H9 (cell line): ENCODE measurements around the gene USP22. TPM values are rescaled to one million over a fixed set of nuclear protein-coding genes. Genes with fewer than 3 reads are reported as not detected.
A peak's percentile ranks its signal among the peaks of the same experiment; 100 is the strongest.

Experiments used
- DNase-seq: peaks from one replicate; pipeline ENCODE4 v3.0.0-alpha.2; 2017
- H2AFZ ChIP-seq: one replicate; pipeline ENCODE4 v1.6.1; 2013; ENCODE audit warnings: mild to moderate bottlenecking, low read length, control low read depth, moderate library complexity
- H2AK5ac ChIP-seq: 2 replicates; pipeline ENCODE4 v1.6.1; 2013; ENCODE audit warnings: low read length, control low read depth, mixed read lengths; ENCODE audit not compliant: insufficient read length
- H2BK120ac ChIP-seq: one replicate; pipeline ENCODE4 v1.6.1; 2013; ENCODE audit warnings: low read depth, mild to moderate bottlenecking, low read length, control low read depth, inconsistent platforms; ENCODE audit not compliant: poor library complexity, severe bottlenecking
- H2BK12ac ChIP-seq: 2 replicates; pipeline ENCODE4 v1.6.1; 2013; ENCODE audit warnings: low read length, control low read depth, mixed read lengths, low read depth; ENCODE audit not compliant: insufficient read length
- H2BK15ac ChIP-seq: 2 replicates; pipeline ENCODE4 v1.6.1; 2013; ENCODE audit warnings: low read depth, low read length, control low read depth
- H2BK20ac ChIP-seq: one replicate; pipeline ENCODE4 v1.6.1; 2013; ENCODE audit warnings: low read depth, mild to moderate bottlenecking, low read length, control low read depth, inconsistent platforms; ENCODE audit not compliant: poor library complexity, severe bottlenecking
- H2BK5ac ChIP-seq: 2 replicates; pipeline ENCODE4 v1.6.1; 2013; ENCODE audit warnings: low read length, control low read depth, mixed read lengths; ENCODE audit not compliant: insufficient read length
- H3K14ac ChIP-seq: 2 replicates; pipeline ENCODE4 v1.6.1; 2013; ENCODE audit warnings: low read length, control low read depth; ENCODE audit not compliant: insufficient read depth
- H3K18ac ChIP-seq: 2 replicates; pipeline ENCODE4 v1.6.1; 2013; ENCODE audit warnings: low read depth, mild to moderate bottlenecking, mixed read lengths, low read length, control low read depth; ENCODE audit not compliant: insufficient read length
- H3K23ac ChIP-seq: 2 replicates; pipeline ENCODE4 v1.6.1; 2013; ENCODE audit warnings: low read length, control low read depth, mixed read lengths, low read depth; ENCODE audit not compliant: insufficient read length
- H3K23me2 ChIP-seq: 2 replicates; pipeline ENCODE4 v1.6.1; 2013; ENCODE audit warnings: low read depth, mild to moderate bottlenecking, mixed read lengths, low read length, control low read depth; ENCODE audit not compliant: insufficient read length, poor library complexity, severe bottlenecking
- H3K27ac ChIP-seq: 2 replicates; pipeline ENCODE4 v1.5.1; 2013; ENCODE audit warnings: low read length, control low read depth, mixed read lengths, low read depth; ENCODE audit not compliant: insufficient read length
- H3K27me3 ChIP-seq: 2 replicates; pipeline ENCODE4 v1.6.1; 2013; ENCODE audit warnings: low read length, control low read depth, inconsistent platforms; ENCODE audit not compliant: insufficient read depth
- H3K4ac ChIP-seq: 2 replicates; pipeline ENCODE4 v1.6.1; 2013; ENCODE audit warnings: low read depth, mild to moderate bottlenecking, control low read depth, inconsistent platforms, low read length, moderate library complexity
- H3K4me1 ChIP-seq: 2 replicates; pipeline ENCODE4 v1.6.1; 2013; ENCODE audit warnings: low read length, control low read depth, inconsistent platforms; ENCODE audit not compliant: insufficient read depth
- H3K4me2 ChIP-seq: 2 replicates; pipeline ENCODE4 v1.6.1; 2013; ENCODE audit warnings: low read length, control low read depth, mixed read lengths; ENCODE audit not compliant: insufficient read length, insufficient read depth
- H3K56ac ChIP-seq: 2 replicates; pipeline ENCODE4 v1.6.1; 2013; ENCODE audit warnings: low read depth, mild to moderate bottlenecking, mixed read lengths, low read length, control low read depth; ENCODE audit not compliant: insufficient read length
- H3K79me1 ChIP-seq: 2 replicates; pipeline ENCODE4 v1.6.1; 2013; ENCODE audit warnings: low read depth, mild to moderate bottlenecking, moderate library complexity, low read length, control low read depth, inconsistent platforms; ENCODE audit not compliant: insufficient read depth, poor library complexity, severe bottlenecking
- H3K79me2 ChIP-seq: 2 replicates; pipeline ENCODE4 v1.6.1; 2013; ENCODE audit warnings: low read length, control low read depth, inconsistent platforms; ENCODE audit not compliant: insufficient read depth
- H3K9ac ChIP-seq: 2 replicates; pipeline ENCODE4 v1.6.1; 2013; ENCODE audit warnings: low read length, control low read depth, mixed read lengths; ENCODE audit not compliant: insufficient read length; ENCODE audit errors: extremely low read depth
- H3K9me3 ChIP-seq: one replicate; pipeline ENCODE4 v1.6.1; 2013; ENCODE audit warnings: low read depth, low read length, inconsistent platforms; ENCODE audit not compliant: control insufficient read depth
- H3T11ph ChIP-seq: one replicate; pipeline ENCODE4 v1.6.1; 2013; ENCODE audit warnings: mild to moderate bottlenecking, low read length, control low read depth, inconsistent platforms
- H4K20me1 ChIP-seq: one replicate; pipeline ENCODE4 v1.6.1; 2013; ENCODE audit not compliant: control insufficient read depth, insufficient read length, insufficient read depth
- H4K5ac ChIP-seq: 2 replicates; pipeline ENCODE4 v1.6.1; 2013; ENCODE audit warnings: low read depth, mild to moderate bottlenecking, mixed read lengths, low read length, control low read depth; ENCODE audit not compliant: insufficient read length
- H4K8ac ChIP-seq: replicated peaks from 2 replicates; pipeline ENCODE4 v1.6.1; 2013; ENCODE audit warnings: low read length, control low read depth, mixed read lengths, low read depth; ENCODE audit not compliant: insufficient read length
- H4K91ac ChIP-seq: 2 replicates; pipeline ENCODE4 v1.6.1; 2013; ENCODE audit warnings: low read depth, mild to moderate bottlenecking, moderate library complexity, mixed read lengths, low read length, control low read depth; ENCODE audit not compliant: insufficient read length
- H3K27ac Mint-ChIP-seq, 3 experiments: 2 replicates in 2 of 3; 3 replicates in 1 of 3; pipeline ENCODE4 v1.8.0; 2020 to 2021; ENCODE audit warnings: mixed read lengths in 3 of 3, mild to moderate bottlenecking in 1 of 3, moderate library complexity in 1 of 3
- H3K27me3 Mint-ChIP-seq: 2 replicates; pipeline ENCODE4 v1.8.0; 2021; ENCODE audit warnings: low read depth, mild to moderate bottlenecking, moderate library complexity, mixed read lengths
- H3K36me3 Mint-ChIP-seq, 3 experiments: 2 replicates in 2 of 3; 3 replicates in 1 of 3; pipeline ENCODE4 v1.8.0; 2020 to 2021; ENCODE audit warnings: low read depth in 3 of 3, mixed read lengths in 3 of 3; ENCODE audit not compliant: insufficient read depth in 1 of 3
- H3K4me1 Mint-ChIP-seq, 2 experiments: 2 replicates each; pipeline ENCODE4 v1.8.0; 2020; ENCODE audit warnings: mixed read lengths in 2 of 2
- H3K4me3 Mint-ChIP-seq, 2 experiments: 2 replicates in 1 of 2; 3 replicates in 1 of 2; pipeline ENCODE4 v1.8.0; 2020 to 2021; ENCODE audit warnings: mild to moderate bottlenecking in 2 of 2, mixed read lengths in 2 of 2, moderate library complexity in 1 of 2
- H3K9me3 Mint-ChIP-seq, 2 experiments: 2 replicates in 1 of 2; 3 replicates in 1 of 2; pipeline ENCODE4 v1.8.0; 2020; ENCODE audit warnings: mild to moderate bottlenecking in 2 of 2, mixed read lengths in 2 of 2, moderate library complexity in 1 of 2
- CTCF ChIP-seq: fragments of 200-600 bp; sonication (generic); conservative IDR thresholded peaks from 3 replicates; pipeline ENCODE4 v1.8.0; 2021; ENCODE audit warnings: antibody characterized with exemption, mild to moderate bottlenecking
- WGBS: extraction: QIAGEN DNeasy Blood & Tissue Kit; methylation state at CpG from one replicate; pipeline ENCODE4 v1.1.7; 2013; ENCODE audit warnings: missing lambda C conversion rate, low lambda C conversion rate, mixed read lengths; ENCODE audit not compliant: insufficient read length; ENCODE audit errors: extremely low coverage; 5-methylcytosine and 5-hydroxymethylcytosine counted together
- total RNA-seq: library from RNA; stranded (reverse); gene quantifications from 2 replicates; pipeline ENCODE4 v1.2.1, GENCODE V29; 2021

The USP22 gene
- total RNA-seq, 1 experiment from 2014 or later, result 345 TPM

DNA sequence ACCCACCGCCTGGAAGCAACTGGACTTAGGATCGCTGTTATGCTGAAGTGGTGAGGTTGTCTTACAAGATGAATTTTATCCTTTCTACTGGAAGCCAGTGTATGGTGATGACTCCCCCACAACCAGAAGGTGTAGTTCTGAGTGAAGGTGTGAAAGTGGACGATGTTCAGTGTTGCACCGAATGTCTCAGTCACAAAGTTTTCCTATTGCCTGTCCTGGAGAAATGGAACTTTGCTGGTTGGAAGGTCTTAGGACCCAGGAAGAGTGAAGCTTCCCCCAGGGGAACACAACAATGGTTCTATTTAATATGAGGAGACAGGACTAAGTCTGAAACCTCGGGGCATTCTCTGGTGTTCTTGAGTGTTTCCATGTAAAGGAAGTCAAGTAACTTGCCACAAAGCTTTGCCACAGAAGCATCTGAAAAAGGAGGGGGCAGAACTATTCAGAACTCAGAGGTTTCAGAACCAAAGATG is 44.2 kb downstream of the USP22 start:
- WGBS, result no CpG with 5 or more reads among the region's 5 CpGs

More for the DNA sequence above, 44.2 kb downstream of the USP22 start:
- H3K23me2 ChIP-seq, result no peaks in the 10 kb centered on the region
- no peak overlapping the region for H2BK20ac ChIP-seq
- no peaks in the 10 kb centered on the region for H3K9me3 ChIP-seq
- no peak overlapping the region for H2AK5ac ChIP-seq
- Mint-ChIP-seq H3K27me3 (no peaks in the 10 kb centered on the region; the same call in 1 of the 2 replicates), H3K27ac (peak overlapping the region; percentile 74 to 95 (median 80); a peak in 4 of 7 replicates), H3K9me3 (peaks cover 0 to under 1% of the 10 kb centered on the region in 2 experiments; a peak in 3 of 5 replicates), H3K4me3 (no peak overlapping the region), H3K36me3 (peaks cover 24 to 53% (median 37%) of the 10 kb centered on the region in 3 experiments), H3K4me1 (peaks cover 24 to 25% of the 10 kb centered on the region in 2 experiments)
- no peak for TF ChIP-seq CTCF
- H4K20me1 ChIP-seq, result no peaks in the 10 kb centered on the region
- H3K79me1 ChIP-seq, result no peaks in the 10 kb centered on the region
- H3K27ac ChIP-seq, result no peak overlapping the region
- H3K18ac ChIP-seq, result no peak overlapping the region
- no peaks in the 10 kb centered on the region for H3K79me2 ChIP-seq
- no peak overlapping the region for H2BK15ac ChIP-seq
- H2BK120ac ChIP-seq, result no peak overlapping the region
- H3K23ac ChIP-seq, result no peak overlapping the region
- no peaks in the 10 kb centered on the region for H3K4me1 ChIP-seq
- no peak overlapping the region for H4K8ac ChIP-seq
- H3K4me2 ChIP-seq, result no peak overlapping the region
- H3T11ph ChIP-seq, result no peak overlapping the region
- no peak overlapping the region for H2AFZ ChIP-seq
- DNase-seq, result no peak
- H3K4ac ChIP-seq, result no peak overlapping the region
- H3K9ac ChIP-seq, result no peak overlapping the region
- H2BK12ac ChIP-seq, result no peak overlapping the region
- H3K56ac ChIP-seq, result no peak overlapping the region
- no peak overlapping the region for H4K91ac ChIP-seq
- no peaks in the 10 kb centered on the region for H3K27me3 ChIP-seq
- H2BK5ac ChIP-seq, result no peak overlapping the region
- H4K5ac ChIP-seq, result no peak overlapping the region
- H3K14ac ChIP-seq, result no peak overlapping the region
